HG03520 (cell line): Measurements from ENCODE around the gene LRP1-AS.
"Not testable (repeated sequence)": the region's sequence is repeated elsewhere in the genome, so short reads cannot be mapped to it uniquely, and the experiment has no call there.

Experiments
- ATAC-seq: cut with Tn5 transposase; IDR thresholded peaks from one replicate; pipeline ENCODE4 v1.9.1; 2021; ENCODE audit warnings: mild to moderate bottlenecking, moderate library complexity; ENCODE audit not compliant: unreplicated experiment

LRP1-AS gene

DNA sequence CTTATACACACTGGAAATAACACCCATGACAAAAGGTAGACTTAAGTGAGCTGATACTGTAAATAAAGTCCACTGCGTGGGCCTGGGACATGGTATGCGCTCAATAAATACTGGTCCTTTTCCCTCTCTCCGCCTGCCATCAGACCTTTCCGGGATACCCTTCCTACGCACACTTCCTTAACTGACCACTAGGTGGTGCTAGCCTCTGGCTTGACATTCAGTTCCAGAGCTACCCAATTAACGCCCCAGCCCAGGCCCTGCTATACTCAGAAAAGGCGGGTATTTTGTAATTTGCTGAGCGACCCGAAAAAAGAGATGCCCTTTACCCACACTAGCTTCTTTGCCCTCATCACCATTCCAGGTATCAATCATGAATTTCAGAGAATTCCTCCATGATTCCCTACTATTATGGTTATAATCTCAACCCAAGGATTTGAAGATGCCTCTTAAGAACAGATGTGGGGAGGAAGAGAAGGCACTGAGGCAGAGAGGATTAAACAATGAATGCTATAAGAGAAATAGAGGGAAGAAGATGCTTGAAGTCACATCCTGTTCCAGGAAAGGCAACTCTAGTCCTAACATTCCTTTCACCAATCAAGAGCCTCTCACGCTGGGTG lies 23.1 kb downstream of the LRP1-AS start:
- peak; percentile 54 for ATAC-seq

DNA sequence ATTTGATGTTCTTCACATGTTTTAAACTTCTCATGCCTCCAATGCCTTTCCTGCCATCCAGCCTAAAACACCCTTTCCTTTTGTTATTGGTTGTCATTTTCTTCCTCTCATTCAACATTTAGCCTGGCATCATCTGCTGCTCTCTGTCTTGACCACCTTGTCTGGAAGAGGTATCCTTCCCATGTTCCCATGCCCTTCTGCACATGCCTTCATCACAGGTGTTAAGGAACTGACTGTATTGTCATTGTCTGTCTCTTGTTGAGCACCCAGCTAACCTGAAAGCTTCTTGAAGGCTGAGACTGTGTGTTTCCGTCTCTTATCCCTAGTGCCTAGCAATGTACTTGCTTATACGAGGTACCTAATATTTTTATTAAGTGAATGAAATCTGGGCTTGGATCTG lies 23.6 kb downstream of the LRP1-AS start:
- ATAC-seq = no peak

- not testable (repeated sequence) for ATAC-seq
These were observed 26.7 kb downstream of the LRP1-AS start for GRCh38 chr12:57120718-57121117.

DNA sequence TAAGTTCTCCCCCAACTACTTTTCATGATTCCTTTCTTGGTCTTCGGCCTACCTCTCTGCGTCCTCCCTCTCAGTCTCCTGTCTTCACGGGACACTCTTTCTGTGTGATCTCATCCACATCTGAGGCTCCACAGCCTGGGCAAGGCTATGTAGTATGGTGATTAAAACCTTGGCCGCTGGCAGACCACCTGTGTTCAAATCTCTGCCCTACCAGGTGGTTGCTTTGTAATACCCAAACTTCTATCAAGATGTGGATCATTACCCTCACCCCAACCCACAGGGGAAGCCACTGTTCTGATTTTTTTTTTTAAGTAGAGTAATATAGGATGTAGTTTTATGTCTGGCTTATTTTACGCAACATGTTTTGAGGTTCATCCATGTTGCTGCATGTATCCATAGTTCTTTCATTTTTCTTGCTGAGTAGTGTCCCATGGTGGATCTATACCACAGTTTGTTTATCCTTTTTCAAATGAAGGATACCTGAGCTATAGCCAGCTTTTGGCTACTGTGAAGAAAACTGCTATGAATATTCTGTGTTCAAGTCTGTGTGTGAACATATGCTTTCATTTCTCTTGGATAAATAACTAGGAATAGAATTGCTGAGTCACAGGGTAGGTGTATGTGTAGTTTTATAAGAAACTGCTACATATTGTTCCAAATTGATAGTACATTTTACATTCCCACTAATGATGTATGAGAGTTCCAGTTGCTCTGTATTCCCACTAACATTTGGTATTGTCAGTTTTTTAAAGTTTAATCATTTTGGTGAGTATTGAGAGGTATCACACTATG lies 27.9 kb downstream of the LRP1-AS start:
- no peak for ATAC-seq

DNA sequence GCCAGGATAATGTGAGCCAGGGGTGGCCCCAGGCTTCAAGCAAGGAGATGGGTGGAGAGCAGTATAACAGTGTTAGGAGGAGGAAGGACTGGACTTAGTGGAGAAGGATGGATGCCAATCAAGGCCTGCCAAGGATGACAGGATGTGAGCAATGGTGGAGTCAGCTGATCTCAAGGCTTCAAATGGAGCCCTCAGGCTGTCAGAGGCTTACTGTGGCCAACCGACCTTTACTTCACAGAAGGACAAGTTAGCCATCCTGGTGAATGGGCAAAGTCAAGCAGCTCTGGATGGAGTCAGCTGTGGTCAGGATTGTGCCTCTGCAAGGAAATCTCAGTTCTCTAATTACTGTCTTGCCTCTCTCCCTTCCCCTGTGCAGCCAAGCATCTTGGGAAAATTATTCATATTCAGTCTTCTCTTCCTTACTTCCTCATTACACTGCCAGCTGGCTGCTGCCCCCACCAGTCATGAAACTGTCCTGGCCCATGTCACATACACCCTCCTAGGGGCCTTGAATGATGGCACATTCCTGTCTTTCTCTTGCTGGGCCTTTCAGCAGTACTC lies 28.6 kb downstream of the LRP1-AS start:
- no peak for ATAC-seq

DNA sequence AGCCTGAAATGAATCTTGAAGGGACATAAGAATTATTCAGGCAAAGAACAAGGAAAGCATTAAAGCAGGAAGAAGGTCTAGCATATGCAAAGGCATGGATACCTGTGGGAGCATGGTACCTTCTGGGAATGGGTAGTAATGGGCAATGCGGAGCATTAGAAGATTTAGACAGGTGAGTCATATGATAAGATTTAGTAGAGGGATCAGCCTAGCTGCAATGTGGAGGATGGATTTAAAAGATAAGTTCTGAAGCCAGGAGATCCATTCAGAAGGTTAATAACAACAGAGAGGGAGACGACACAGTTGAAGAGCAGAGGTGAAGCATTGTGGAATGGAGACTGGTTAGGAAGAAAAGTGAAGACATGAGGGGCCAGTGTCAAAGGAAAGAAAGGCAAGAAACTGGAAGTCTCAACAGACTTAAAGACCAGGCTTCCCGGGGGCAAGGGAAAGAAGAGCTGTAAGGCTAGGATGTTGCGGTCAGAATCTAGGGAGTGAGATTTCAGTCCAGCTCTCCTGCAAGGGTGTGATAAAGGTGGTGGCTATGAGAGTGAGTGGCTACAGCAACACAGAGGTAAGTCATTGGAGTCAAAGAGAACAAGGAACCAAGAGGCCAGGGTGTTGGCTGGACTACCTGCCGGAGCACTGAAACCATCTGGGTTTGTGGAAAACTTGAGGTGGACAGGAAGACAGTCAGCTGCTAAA lies 30.7 kb downstream of the LRP1-AS start:
- ATAC-seq = no peak

DNA sequence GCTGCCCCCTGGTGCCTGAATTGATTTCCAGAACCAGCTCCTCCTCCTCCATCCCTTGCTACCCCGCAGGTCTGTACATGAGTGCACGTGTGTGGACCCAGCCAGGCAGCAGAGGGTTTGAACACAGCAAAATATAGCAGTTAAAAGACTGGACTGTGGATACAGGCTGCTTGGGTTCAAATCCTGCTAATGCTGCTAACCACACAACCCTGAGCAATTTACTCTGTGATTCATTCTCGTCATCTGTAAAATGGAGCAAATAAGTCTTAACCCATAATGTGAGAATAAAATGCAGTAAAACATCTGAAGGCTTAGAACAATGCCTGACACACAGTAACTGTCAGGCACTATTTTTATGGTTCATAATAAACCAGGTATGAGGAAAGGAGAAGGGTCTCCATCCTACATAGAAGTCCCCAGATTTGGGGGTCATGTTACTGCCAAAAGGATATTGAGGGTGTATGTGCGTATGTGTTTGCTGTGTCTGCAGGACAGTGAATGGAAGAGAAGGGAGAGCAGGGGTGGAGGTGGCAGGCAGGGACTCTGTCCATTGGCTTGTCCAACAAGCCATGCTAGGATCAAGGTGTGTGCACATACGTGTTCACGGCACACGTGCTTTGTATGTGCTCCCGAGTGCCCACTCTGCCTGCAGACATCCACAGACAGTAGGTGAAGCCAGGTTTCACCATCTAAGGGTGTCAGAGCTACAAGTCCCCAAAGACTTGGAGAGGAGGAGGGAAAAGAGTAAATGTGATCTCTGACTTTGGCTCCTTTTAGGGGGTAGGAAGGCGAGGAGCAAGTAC lies 34.7 kb downstream of the LRP1-AS start:
- peak; percentile 52 for ATAC-seq

GRCh38 chr12:57111031-57111734 lies 36.2 kb downstream of the LRP1-AS start, which contains the start of gene STAT6:
Gene STAT6 (minus strand): TSS chr12:57111362. CDS start chr12:57108278, 3,084 bp downstream.
- peak; percentile 53 for ATAC-seq

DNA sequence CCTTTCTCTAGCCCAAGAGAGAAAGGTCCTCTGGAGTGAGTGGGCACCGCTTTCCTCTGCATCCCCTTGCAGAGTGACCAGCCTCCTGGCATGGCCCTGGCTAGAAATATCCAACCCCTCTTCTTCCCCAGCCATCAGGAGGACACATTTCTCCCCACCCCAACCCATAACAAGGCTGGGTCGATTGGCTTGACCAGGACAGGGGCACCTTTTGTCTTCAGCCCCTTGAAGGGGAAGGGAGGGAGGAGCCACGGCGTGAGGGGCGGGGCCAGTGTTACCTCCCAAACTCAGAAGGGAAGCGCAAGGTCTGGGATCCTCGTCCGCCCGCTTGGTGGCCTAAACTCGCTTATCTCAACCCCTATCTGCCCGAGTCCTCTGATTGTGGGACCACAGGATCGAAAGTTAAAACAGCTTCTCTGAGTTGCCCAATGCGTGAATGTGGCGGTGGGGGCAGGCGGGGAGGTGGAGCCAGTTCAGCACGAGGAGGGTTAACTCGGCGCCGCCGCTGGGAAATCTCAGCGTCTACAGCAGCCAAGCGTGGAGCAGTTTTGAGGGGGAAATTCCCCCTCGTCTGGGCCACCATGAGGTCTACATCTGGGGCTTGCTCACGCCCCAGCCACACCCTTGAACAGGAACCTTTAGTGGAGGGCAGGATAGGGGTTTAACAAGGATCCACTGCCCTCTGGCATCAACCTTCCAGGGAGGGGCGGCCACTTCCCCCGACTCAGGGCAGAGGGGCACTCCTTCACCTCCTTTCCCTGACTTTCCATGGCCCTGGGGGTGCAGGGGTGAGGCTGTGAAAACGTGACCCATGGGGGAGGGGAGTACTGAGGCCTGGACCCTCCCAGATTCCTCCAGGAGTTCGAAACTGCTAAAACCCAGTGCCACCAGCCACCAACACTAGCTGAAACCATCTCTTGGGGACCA lies 37.1 kb downstream of the LRP1-AS start:
- ATAC-seq = peak; percentile 36

DNA sequence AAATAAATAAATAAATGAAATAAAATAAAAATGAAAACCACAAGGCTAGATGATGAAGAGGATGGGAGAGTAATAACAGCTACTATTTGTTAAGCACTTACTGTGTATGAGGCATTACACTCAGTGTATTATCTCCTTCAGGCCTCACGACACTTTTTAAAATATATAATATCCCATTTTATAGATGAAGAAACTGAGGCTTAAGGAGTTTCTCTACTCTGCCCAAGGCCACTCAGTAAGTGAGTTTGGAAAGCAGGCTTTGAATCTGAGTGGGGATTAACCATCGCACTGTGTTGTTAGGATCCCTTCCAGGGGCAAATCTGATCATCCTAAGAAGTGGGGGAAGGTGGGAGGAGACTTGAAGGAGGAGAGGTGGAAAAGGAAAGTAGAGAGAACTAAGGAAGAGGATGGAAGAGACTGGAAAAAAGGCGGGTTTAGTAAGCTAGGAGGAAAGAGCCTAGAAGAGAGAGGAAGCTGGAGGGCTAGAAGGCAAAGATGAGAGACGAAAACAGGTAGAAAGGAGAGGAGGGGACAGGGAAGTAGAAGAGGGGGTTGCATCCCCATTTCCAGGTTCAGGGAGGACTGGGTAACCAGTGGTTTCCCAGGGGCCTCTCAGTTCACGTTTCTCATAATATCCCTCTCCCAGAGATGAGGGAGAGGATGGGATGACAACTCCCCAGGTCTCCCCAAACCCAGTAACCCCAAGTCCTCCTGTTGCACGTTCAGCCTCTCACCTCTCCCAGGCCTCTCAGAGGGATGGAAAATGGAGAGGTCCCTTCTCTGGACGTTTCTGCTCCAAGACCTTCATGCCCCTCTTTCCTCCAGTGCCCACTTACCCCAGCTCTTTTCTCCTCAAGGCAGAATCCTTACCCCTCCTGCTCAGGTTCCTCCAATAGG lies 38.0 kb downstream of the LRP1-AS start:
- no peak for ATAC-seq

DNA sequence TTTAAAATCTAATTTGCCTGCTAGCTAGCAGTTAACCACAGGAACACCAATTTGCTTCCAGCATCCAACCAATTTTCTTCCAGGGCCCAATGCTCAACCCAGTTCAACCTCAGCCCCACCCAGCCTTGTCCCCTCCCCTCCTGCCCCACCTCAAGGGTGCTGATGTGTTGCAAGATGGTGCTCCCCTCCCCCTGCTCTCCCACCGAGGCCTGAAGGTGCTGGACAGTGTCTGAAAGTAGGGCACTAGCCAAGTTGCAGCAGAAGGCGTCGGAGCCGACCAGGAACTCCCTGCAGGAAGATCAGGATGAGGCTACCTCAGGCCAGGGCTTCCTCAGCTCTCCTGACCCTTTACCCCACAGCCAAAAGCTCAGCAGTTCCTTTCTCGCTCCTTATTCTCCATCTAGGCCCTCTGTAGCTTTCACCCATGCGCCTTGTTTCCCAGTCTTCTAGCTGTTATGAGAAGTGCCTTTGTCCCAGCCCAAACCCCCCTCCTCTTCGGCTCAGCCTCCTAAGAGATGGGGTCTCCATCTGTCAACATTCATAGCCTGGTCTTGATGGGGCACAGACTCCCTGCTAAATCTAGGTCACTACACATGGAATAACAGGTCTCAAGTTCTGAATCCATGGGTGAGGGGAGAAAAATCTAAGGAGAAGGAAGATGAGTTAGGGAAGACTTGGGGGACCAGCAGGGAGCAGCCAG lies 39.8 kb downstream of the LRP1-AS start:
- no peak for ATAC-seq

DNA sequence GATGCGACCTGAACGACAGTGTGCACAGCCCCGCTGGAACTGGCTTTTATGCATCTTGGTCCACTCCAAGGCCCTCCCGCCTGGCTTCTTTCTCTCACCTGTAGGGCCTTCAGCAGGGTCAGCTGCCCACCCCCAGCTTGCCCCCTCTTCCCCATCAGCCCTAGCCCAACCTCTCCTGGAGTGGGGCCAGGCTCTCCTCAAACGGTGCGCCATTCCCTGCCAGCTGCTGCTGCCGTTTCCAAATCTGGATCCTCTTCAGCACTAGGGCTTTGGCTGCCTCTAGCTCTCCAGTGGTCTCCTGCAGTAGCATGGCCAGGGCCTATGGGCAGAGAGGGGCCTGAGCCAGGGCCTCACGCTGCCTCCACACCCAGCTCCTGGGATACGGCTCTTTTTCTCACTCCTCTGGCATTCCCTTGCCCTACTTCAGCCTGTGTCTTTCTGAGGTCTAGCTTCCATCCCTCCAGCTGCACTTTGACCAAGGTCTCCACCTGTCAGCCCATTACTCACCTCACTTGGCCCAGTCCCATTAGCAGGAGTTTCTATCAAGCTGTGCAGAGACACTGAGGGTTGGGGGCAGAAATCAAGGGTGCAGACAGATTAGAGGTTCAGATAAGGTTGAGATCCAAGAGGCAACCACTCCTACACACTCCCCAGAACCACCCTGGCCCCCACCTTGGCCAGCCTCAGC lies 41.3 kb downstream of the LRP1-AS start:
- no peak for ATAC-seq

- ATAC-seq = no peak
These were observed 42.2 kb downstream of the LRP1-AS start for GRCh38 chr12:57105011-57105753.

GRCh38 chr12:57104292-57104910 lies 43.0 kb downstream of the LRP1-AS start:
- ATAC-seq = no peak

DNA sequence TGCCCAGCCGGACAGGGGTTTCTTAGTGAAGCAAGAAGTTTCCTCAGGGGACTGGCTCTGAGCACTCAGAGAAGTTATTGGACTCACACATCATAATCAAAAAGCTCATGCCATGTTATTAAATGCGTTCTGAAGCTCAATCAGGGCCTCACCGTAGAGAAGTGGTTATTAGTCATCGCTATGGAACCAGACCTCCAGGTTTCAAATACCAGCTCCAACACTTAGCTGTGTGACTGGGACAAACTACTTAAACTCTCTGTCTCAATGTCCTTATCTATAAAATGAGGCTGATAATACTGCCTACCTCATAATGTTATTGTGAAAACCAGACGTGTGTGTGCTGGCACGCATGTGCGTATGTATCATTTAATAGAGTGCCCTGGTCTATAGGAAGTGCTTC lies 43.6 kb downstream of the LRP1-AS start:
- no peak for ATAC-seq
